Psoas muscle (tissue), 8 donors: ENCODE results near the gene TYMP. TPM values are rescaled to one million over a fixed set of nuclear protein-coding genes. Genes with fewer than 3 reads are reported as not detected.
"Not testable (repeated sequence)": the region's sequence is repeated elsewhere in the genome, so short reads cannot be mapped to it uniquely, and the experiment has no call there.

Experiments
- ATAC-seq, 4 donors: fragments of 200-7000 bp; cut with Tn5 transposase; one replicate each; pipeline ENCODE4 v1.9.1; 2020; ENCODE audit warnings: moderate library complexity in 3 of 4, mild to moderate bottlenecking in 2 of 4
- DNase-seq, 2 donors: peaks; one replicate each; pipeline ENCODE4 v3.0.0-alpha.2; 2020
- H3K27ac ChIP-seq: fragments of 200-600 bp; one replicate; pipeline ENCODE4 v1.8.0; 2022
- H3K27me3 ChIP-seq, 3 donors: fragments of 200-600 bp in 1 of 3; one replicate each; pipeline versions ENCODE4 v1.6.1 to v1.8.0; 2013 to 2022; ENCODE audit warnings: low read length in 2 of 3, mild to moderate bottlenecking in 2 of 3, moderate library complexity in 1 of 3; ENCODE audit not compliant: insufficient read depth in 3 of 3
- H3K36me3 ChIP-seq, 2 donors: fragments of 200-600 bp in 1 of 2; one replicate each; pipeline versions ENCODE4 v1.6.1 to v1.8.0; 2013 to 2022; ENCODE audit warnings: low read depth in 1 of 2, mild to moderate bottlenecking in 1 of 2, moderate library complexity in 1 of 2; ENCODE audit not compliant: insufficient read depth in 1 of 2
- H3K4me1 ChIP-seq: fragments of 200-600 bp; one replicate; pipeline ENCODE4 v1.8.0; 2022
- H3K4me3 ChIP-seq: fragments of 200-600 bp; one replicate; pipeline ENCODE4 v1.8.0; 2022; ENCODE audit warnings: mild to moderate bottlenecking
- H3K9me3 ChIP-seq: fragments of 200-600 bp; one replicate; pipeline ENCODE4 v1.8.0; 2022
- WGBS, 3 donors: extraction: QIAGEN DNeasy Blood & Tissue Kit; methylation state at CpG; one replicate each; pipeline versions ENCODE4 v1.1.6 to v1.1.7; 2013; 5-methylcytosine and 5-hydroxymethylcytosine counted together
- intact Hi-C, 2 donors: fragments of 100-400 bp; cut with DNase I; formaldehyde crosslinking; loops; one replicate each; pipeline versions ENCODE4 v1.11.0 to v1.14.2; 2022
- polyA plus RNA-seq, 3 donors: library from polyadenylated mRNA; stranded (reverse); fragments of 200-250 nt; gene quantifications; one replicate each; pipeline ENCODE4 v1.2.3, GENCODE V29; 2013
- total RNA-seq, 4 donors: library from RNA; stranded (reverse); fragmentation: NEBNext Ultra II Directional in 2 of 4; extraction: Animal tissue kit (Norgen Biotek cat#: 25700) in 2 of 4; gene quantifications; one replicate each; pipeline versions ENCODE4 v1.2.1 to v1.2.4, GENCODE V29; 2021 to 2023
- TF ChIP-seq, protein P1 (sequence below): fragments of 200-600 bp; IDR thresholded peaks from one replicate; pipeline ENCODE4 v1.8.0; 2022; ENCODE audit warnings: antibody characterized with exemption
- donor health status: healthy with polysubstance abuse.
- donor health status: DM: no; HTN: no; CAD: no; lungs with moderate emphysema.
- donor health status: Bipolar disorder and iron deficiency.
- donor health status: healthy.
- donor health status: DM: yes; HTN: yes; CAD: no.
- donor health status: DM: no; HTN: no; CAD: no.
- donor health status: DM: no; HTN: no; CAD: no.
- donor health status: DM: yes; HTN: yes; CAD: no.

Gene TYMP
- total and polyA plus RNA-seq, 7 donors = 5.0 to 26.0 (median 12.0) TPM

- H3K9me3 ChIP-seq = no peaks in the 10 kb centered on the region
- no peak overlapping the region for H3K27ac ChIP-seq
- TF ChIP-seq, protein P1, sequence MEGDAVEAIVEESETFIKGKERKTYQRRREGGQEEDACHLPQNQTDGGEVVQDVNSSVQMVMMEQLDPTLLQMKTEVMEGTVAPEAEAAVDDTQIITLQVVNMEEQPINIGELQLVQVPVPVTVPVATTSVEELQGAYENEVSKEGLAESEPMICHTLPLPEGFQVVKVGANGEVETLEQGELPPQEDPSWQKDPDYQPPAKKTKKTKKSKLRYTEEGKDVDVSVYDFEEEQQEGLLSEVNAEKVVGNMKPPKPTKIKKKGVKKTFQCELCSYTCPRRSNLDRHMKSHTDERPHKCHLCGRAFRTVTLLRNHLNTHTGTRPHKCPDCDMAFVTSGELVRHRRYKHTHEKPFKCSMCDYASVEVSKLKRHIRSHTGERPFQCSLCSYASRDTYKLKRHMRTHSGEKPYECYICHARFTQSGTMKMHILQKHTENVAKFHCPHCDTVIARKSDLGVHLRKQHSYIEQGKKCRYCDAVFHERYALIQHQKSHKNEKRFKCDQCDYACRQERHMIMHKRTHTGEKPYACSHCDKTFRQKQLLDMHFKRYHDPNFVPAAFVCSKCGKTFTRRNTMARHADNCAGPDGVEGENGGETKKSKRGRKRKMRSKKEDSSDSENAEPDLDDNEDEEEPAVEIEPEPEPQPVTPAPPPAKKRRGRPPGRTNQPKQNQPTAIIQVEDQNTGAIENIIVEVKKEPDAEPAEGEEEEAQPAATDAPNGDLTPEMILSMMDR = no peak
- intact Hi-C loops = no loop called here
- H3K36me3 ChIP-seq = peaks cover 8 to 65% of the 10 kb centered on the region in 2 donors
- H3K27me3 ChIP-seq = no peaks in the 10 kb centered on the region
- peaks cover 11% of the 10 kb centered on the region for H3K4me1 ChIP-seq
- ATAC-seq = no peak
- no peak overlapping the region for H3K4me3 ChIP-seq
- WGBS, 3 donors = 84 to 91% (median 88%) methylated on average over 14 to 15 of the region's 15 CpGs
- DNase-seq = no peak
Observed at GRCh38 chr22:50522208-50522805, 7.5 kb downstream of the TYMP start.

DNA sequence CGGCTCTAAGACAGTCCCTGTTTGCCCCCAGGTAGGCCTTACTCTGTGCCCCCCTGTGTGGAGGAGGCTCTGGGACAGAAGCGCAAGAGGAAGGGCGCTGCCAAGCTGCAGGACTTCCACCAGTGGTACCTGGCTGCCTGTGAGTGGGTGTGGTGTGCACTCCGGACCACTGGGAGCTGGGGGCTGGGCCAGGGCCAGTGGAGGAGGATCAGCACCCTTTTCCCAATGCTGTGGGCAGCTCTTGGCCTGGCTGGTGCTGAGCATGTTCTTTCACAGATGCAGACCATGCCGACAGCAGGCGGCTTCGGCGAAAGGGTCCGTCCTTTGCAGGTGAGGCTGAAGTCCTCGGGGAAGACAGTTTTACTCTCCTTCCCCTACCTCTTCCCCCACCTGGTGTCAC, 8.1 kb downstream of the TYMP start:
- H3K4me1 ChIP-seq = peaks cover 11% of the 10 kb centered on the region
- 93 to 95% (median 94%) methylated on average over 10 of the region's 10 CpGs for WGBS, 3 donors
- ATAC-seq (no peak), DNase-seq (no peak)
- H3K27me3 ChIP-seq = no peaks in the 10 kb centered on the region
- H3K4me3 ChIP-seq = no peak overlapping the region
- no peaks in the 10 kb centered on the region for H3K9me3 ChIP-seq
- intact Hi-C loops = no loop called here
- TF ChIP-seq, protein P1 = no peak
- no peak overlapping the region for H3K27ac ChIP-seq
- peaks cover 8 to 71% of the 10 kb centered on the region in 2 donors for H3K36me3 ChIP-seq

- TF ChIP-seq, protein P1 = no peak
- no peak overlapping the region for H3K4me3 ChIP-seq
- ATAC-seq (no peak), DNase-seq (no peak)
- no peak overlapping the region for H3K27ac ChIP-seq
- peaks cover 11% of the 10 kb centered on the region for H3K4me1 ChIP-seq
- peaks cover 8 to 75% of the 10 kb centered on the region in 2 donors for H3K36me3 ChIP-seq
- intact Hi-C loops = no loop called here
- no peaks in the 10 kb centered on the region for H3K9me3 ChIP-seq
- H3K27me3 ChIP-seq = no peaks in the 10 kb centered on the region
- 93 to 97% (median 95%) methylated on average over 13 of the region's 13 CpGs for WGBS, 3 donors
Observed at GRCh38 chr22:50520826-50521453, 8.9 kb downstream of the TYMP start.

GRCh38 chr22:50520184-50520583, 9.6 kb downstream of the TYMP start:
- ATAC-seq, H3K4me3 ChIP-seq, H3K27ac ChIP-seq, DNase-seq, H3K27me3 ChIP-seq, H3K9me3 ChIP-seq, intact Hi-C loops: not testable (repeated sequence)
- Histone ChIP-seq H3K4me1 (peaks cover 11% of the 10 kb centered on the region), H3K36me3 (peaks cover 8 to 76% of the 10 kb centered on the region in 2 donors)
- WGBS, 3 donors = 97% methylated on average over 7 to 8 of the region's 8 CpGs

GRCh38 chr22:50519151-50519550, 10.7 kb downstream of the TYMP start:
- ATAC-seq (no peak), DNase-seq (no peak)
- WGBS, 3 donors = 90 to 95% (median 94%) methylated on average over 8 of the region's 8 CpGs
- Histone ChIP-seq H3K36me3 (peaks cover 8 to 83% of the 10 kb centered on the region in 2 donors), H3K27ac (no peak overlapping the region), H3K9me3 (no peaks in the 10 kb centered on the region), H3K4me3 (no peak overlapping the region), H3K4me1 (peaks cover 4% of the 10 kb centered on the region), H3K27me3 (no peaks in the 10 kb centered on the region)
- intact Hi-C loops = no loop called here
- TF ChIP-seq, protein P1 = no peak
